Activated CD8-positive, alpha-beta memory T cell treated with anti-CD3 and anti-CD28 coated beads, Interleukin-2, amount 50 U/mL, for 1 hour (primary cell): ENCODE results near the gene ORMDL1.

ENCODE experiments used
- DNase-seq: peaks from one replicate; pipeline ENCODE4 v3.0.0-alpha.2; 2020; ENCODE audit errors: extremely low read depth

The ORMDL1 gene

DNA sequence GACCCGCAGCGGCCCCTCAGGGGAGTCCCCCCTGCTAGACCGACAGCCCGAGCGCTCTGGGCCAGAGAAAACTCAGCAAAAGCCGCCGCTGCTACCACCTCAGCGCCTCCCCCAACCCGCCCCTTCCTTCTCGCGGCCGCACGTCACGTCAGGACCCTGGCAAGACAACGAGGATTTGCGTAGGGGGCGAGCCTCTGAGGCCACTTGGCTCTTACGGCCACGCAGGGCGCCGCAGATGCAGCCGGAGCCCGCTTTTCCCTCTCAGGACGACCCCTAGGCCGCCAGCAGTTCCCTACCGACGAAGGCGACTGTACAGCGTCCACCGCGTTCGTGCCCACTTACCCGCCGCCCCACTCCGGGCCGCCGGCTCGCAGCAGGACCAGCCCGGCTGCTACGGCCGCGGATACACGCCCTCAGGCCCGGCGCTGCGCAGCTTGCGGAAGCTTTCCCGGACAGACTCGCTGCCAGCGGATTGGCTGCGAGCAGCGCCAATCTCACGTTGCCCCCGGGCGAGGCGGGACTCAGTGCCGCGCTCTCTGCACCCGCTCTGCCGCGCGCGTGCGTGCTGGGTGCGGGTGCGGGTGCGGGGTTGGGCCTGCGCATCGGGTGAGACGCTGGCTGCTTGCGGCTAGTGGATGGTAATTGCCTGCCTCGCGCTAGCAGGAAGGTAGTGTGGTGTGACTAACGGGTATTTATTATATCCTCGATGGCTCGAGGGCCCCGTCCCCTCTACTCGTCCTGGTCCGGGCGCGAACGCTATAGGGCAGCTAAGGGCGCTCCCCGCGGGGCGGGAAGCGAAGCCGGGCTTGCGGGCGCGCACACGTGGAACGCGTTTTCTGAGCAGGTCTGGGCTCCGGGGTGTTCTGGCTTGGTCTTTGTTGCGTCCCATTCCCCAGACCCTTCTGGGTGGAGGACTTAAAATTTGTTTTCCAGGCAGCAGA is at the start of gene ORMDL1, which contains the start of gene PMS1:
ORMDL1 (minus strand) TSS at position 413 of the 941 bp plus-strand sequence. CDS start 1,744 bp downstream, outside the sequence.
PMS1 (plus strand) TSS at position 524 of the 941 bp plus-strand sequence. CDS start 7,360 bp downstream, outside the sequence.
- peak; percentile 79 for DNase-seq

- DNase-seq: no peak
These were observed 46.4 kb upstream of the ORMDL1 start for GRCh38 chr2:189830510-189830909.

DNA sequence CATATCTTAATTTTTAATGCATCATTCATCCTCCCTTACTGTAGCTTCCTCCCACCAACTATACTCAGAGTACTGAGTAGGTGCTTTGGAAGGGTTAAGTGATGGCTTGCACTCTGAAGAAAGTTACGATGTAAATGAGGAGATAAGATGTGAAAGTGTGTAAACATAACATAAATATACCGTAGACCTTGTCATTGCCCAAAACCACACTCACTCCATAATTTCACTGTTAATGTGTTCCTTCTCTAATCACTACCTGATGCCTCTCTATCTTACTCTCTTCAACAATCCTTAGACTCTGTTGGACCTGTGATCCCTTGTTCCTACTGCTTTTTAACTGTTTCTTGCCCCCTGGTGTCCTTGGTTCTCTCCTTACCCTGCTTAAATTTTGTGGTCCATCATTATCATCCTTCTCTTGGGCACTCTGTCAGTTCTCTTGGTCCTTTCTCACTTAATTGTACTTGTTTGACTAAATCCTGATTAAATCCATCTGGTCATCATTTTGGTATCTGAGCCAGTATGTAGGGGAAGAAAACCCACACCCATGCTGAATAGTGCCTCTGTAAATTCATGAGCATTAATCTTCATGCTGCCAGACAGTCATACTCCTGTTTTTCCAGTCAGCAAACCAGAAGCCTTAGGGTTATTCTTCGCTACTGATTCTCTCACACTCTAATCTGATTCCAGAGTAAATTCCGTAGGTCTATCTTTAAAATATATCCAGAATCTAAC is 45.1 kb upstream of the ORMDL1 start:
- no peak for DNase-seq

DNA sequence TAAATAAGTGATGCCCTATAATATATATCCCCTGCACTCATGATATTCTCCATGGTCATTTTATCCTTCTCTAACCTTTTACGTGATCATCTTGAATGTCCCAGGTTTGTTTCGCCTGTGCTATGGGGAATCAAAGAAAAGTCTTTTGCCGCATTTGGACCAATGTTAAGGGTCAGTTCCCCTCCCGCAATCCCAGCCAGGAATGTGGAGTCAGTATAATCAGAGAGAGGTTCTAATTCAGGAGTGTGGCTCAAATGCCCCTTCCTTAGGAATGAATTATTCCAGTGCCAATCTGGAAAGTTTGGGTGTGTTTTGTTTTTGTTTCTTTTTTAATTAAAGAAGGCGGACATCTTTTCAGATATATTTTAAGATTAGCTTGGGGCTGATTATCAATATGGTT is 41.9 kb upstream of the ORMDL1 start:
- DNase-seq: no peak

- no peak for DNase-seq
These were observed 40.7 kb upstream of the ORMDL1 start for GRCh38 chr2:189824694-189825396.

DNA sequence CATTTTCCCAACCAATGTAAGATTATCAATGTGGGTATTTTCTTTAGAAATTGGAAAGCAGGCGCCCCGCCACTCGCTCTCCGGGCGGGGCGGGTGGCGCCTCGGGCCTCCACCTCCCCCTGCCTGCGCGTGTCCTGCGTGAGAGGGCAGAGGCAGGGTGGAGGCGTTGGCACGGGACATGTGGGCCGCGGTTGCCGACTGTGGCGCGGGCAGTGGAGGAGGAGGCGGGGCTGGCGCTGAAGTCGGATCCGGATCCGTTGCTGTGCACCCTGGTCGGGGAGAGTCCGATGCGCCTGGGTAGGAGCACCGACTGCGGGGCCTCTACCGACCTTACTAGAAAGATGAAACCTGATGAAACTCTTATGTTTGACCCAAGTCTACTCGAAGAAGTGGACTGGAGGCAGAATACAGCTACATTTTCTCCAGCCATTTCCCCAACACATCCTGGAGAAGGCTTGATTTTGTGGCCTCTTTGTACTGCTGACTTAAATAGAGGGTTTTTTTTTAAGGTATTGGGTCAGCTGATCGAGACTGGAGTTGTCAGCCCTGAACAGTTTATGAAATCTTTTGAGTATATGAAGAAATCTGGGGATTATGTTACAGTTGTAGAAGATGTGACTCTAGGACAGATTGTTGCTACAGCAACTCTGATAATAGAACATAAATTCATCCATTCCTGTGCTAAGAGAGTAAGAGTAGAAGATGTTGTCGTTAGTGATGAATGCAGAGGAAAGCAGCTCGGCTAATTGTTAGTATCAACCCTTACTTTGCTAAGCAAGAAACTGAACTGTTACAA is 38.0 kb upstream of the ORMDL1 start:
- no peak for DNase-seq

DNA sequence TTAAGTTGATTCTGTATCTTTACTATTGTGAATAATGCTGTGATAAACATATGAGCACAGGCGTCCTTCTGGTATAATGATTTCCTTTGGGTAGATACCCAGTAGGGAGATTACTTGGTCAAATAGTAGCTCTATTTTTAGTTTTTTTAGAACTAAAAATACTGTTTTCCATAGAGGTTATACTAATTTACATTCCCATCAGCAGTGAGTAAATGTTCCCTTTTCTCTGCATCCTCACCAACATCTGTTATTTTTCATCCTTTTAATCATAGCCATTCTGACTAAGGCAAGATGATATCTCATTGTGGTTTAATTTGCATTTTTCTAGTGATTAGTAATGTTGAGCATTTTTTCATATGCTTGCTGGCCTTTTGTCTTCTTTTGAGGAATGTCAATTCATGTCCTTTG is 35.2 kb upstream of the ORMDL1 start:
- DNase-seq: no peak

GRCh38 chr2:189818249-189819038 is 34.3 kb upstream of the ORMDL1 start:
- DNase-seq: no peak

- no peak for DNase-seq
These were observed 19.3 kb upstream of the ORMDL1 start for GRCh38 chr2:189803431-189803830.

DNA sequence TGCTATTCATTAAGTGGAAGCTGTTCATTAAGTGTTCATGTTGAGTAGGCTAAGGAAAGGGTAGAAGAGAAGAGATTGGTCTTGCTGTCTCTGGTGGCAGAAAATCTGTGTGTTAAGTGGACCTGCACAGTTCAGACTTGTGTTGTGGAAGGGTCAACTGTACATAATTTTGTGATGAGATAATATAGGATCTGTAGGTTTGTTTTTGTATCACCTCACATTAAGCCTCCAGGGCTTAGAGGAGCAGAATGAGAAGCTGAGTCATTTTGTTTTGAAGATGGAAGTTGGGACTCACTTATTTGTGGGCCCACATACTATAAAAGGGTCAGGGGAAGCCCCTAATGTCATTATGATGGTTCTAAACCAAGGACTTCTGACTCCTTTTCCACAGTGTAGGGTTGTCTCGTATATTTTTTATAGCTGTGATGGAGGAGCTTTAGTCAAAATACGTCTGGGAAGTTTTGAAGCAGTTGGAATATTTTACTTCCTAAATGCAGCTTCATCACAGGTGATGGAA is 18.3 kb upstream of the ORMDL1 start:
- no peak for DNase-seq

GRCh38 chr2:189799531-189799930 is 15.4 kb upstream of the ORMDL1 start:
- no peak for DNase-seq

DNA sequence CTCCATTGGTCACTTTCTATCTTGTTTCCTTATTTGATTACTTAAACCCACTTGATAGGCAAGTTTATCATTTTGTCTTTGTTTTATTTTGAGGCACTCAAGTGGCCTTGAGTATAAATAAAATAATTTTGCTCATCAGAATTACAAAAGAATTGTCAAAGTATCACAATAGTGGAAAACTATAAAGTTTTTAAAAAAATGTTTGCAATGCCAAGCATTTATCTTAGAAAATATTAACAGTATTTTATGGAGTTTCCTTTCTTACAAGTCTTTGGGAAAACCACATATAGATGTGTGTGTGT is 14.8 kb upstream of the ORMDL1 start:
- no peak for DNase-seq

- no peak for DNase-seq
These were observed 14.3 kb upstream of the ORMDL1 start for GRCh38 chr2:189798312-189799029.

GRCh38 chr2:189797902-189798301 is 13.8 kb upstream of the ORMDL1 start:
- DNase-seq: no peak

DNA sequence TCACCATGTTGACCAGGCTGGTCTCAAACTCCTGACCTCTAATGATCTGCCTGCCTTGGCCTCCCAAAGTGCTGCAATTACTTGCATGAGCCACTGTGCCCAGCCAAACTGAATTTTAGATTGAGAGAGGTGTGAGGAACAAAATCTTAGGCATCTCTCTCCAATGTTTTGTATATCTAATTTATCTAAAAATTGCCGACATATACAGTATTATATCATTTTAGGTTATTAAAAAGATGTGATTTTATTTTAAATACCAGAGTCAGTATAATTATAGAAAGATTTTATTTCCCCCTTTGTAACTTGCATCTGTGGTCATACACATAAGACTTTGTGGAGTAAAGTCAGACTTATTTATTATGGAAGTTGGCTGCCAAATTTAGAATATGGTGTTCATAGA is 10.2 kb upstream of the ORMDL1 start:
- DNase-seq: no peak

- no peak for DNase-seq
These were observed 7.4 kb upstream of the ORMDL1 start for GRCh38 chr2:189791338-189792042.

DNA sequence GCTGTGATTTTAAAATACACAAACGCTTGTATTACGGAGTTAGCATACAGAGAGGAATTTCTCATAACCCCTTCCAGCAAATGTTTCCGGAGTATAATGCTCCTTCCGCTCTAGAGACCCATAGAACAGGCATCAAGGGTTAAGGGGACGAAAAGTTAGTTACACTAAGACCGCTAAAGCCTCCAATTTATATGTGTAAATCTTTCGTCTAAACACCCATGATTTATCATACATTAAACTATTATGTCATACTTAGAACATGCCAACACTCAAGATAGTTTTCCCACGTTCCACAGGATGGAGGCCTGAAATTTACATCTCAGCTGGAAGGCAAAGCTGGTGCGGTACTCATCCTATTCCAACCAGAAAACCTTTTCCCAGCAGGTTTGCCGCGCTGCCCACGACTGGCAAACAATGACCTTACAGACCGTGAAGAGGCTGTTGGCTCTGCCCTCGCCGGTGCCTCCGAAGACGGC is 650 bp downstream of the ORMDL1 start:
- DNase-seq: no peak

- DNase-seq: no peak
These were observed 1.9 kb downstream of the ORMDL1 start for GRCh38 chr2:189782221-189782671.

DNA sequence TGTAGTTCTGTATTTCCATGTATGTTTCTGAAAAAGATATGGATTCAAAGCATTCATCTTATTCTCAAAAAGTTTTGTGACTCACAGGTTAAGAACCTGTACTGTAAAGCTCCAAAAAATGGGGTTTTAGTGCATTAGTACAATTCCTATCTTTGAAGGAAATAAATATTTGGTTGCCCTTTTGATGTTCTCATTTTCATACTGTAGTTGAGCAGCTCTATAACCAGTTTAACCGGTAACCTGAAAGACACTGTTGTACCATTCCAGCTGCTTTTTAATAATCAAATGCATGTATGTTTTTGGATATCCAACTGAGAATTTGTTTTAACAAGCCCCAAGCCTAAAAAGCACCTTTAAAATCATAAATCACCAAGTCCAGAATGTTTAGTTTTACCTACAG is 11.9 kb downstream of the ORMDL1 start:
- no peak for DNase-seq
